Mesenchymal stem cell (in vitro differentiated cells and primary cell): ENCODE results near the gene PHF2.

Experiments used
- DNase-seq: peaks from one replicate; pipeline ENCODE4 v3.0.0-alpha.2; 2013
- H2AFZ ChIP-seq: one replicate; pipeline ENCODE4 v1.6.1; 2013; ENCODE audit warnings: low read depth, mild to moderate bottlenecking, control low read depth, inconsistent platforms, low read length, moderate library complexity
- H2AK5ac ChIP-seq: 2 replicates; pipeline ENCODE4 v1.6.1; 2013; ENCODE audit warnings: low read length, moderate library complexity, mild to moderate bottlenecking, inconsistent platforms; ENCODE audit not compliant: severe bottlenecking
- H2BK120ac ChIP-seq: one replicate; pipeline ENCODE4 v1.6.1; 2013; ENCODE audit warnings: low read depth, mild to moderate bottlenecking, inconsistent platforms, low read length, moderate library complexity
- H2BK12ac ChIP-seq, 2 experiments: one replicate each; pipeline ENCODE4 v1.6.1; 2013; ENCODE audit warnings: inconsistent platforms in 2 of 2, low read length in 2 of 2, mild to moderate bottlenecking in 2 of 2, moderate library complexity in 2 of 2, control low read depth in 1 of 2
- H2BK15ac ChIP-seq: one replicate; pipeline ENCODE4 v1.6.1; 2013; ENCODE audit warnings: mild to moderate bottlenecking, low read depth, inconsistent platforms; ENCODE audit not compliant: poor library complexity, severe bottlenecking
- H2BK5ac ChIP-seq: 2 replicates; pipeline ENCODE4 v1.6.1; 2013; ENCODE audit warnings: low read depth, mild to moderate bottlenecking, low read length, control low read depth, inconsistent platforms; ENCODE audit not compliant: poor library complexity, severe bottlenecking
- H3K14ac ChIP-seq, 2 experiments: one replicate each; pipeline ENCODE4 v1.6.1; 2013; ENCODE audit warnings: inconsistent platforms in 2 of 2, low read length in 2 of 2, control low read depth in 1 of 2, mild to moderate bottlenecking in 1 of 2, moderate library complexity in 1 of 2
- H3K18ac ChIP-seq, 2 experiments: one replicate each; pipeline ENCODE4 v1.6.1; 2013; ENCODE audit warnings: inconsistent platforms in 2 of 2, low read length in 2 of 2, control low read depth in 1 of 2, low read depth in 1 of 2, mild to moderate bottlenecking in 1 of 2
- H3K23ac ChIP-seq, 2 experiments: one replicate each; pipeline ENCODE4 v1.6.1; 2013; ENCODE audit warnings: inconsistent platforms in 2 of 2, low read length in 2 of 2, mild to moderate bottlenecking in 2 of 2, moderate library complexity in 2 of 2, control low read depth in 1 of 2
- H3K27ac ChIP-seq: 2 replicates; pipeline ENCODE4 v1.5.1; 2013; ENCODE audit warnings: mild to moderate bottlenecking, moderate library complexity, low read length, control low read depth, inconsistent platforms; ENCODE audit not compliant: poor library complexity, severe bottlenecking
- H3K27me3 ChIP-seq, 2 experiments: 2 replicates each; pipeline versions ENCODE4 v1.6.1 to v1.7.0; 2013; ENCODE audit warnings: low read length in 2 of 2, mild to moderate bottlenecking in 2 of 2, moderate library complexity in 2 of 2, control low read depth in 1 of 2, inconsistent platforms in 1 of 2; ENCODE audit not compliant: control insufficient read depth in 1 of 2, insufficient read depth in 1 of 2
- H3K36me3 ChIP-seq, 2 experiments: 2 replicates each; pipeline versions ENCODE4 v1.6.1 to v1.7.0; 2013; ENCODE audit warnings: low read length in 2 of 2, control low read depth in 1 of 2, inconsistent platforms in 1 of 2, low read depth in 1 of 2, mild to moderate bottlenecking in 1 of 2; ENCODE audit not compliant: insufficient read depth in 2 of 2, control insufficient read depth in 1 of 2
- H3K4ac ChIP-seq, 2 experiments: one replicate each; pipeline ENCODE4 v1.6.1; 2013; ENCODE audit warnings: inconsistent platforms in 2 of 2, low read length in 2 of 2, mild to moderate bottlenecking in 2 of 2, moderate library complexity in 2 of 2, control low read depth in 1 of 2, low read depth in 1 of 2
- H3K4me1 ChIP-seq: 2 replicates; pipeline ENCODE4 v1.6.1; 2013; ENCODE audit warnings: low read depth, low read length, control low read depth; ENCODE audit not compliant: control insufficient read depth, insufficient read depth
- H3K4me2 ChIP-seq: 2 replicates; pipeline ENCODE4 v1.6.1; 2013; ENCODE audit warnings: low read length, mild to moderate bottlenecking, inconsistent platforms; ENCODE audit not compliant: poor library complexity, severe bottlenecking
- H3K4me3 ChIP-seq, 2 experiments: 2 replicates each; pipeline versions ENCODE4 v1.5.1 to v1.7.0; 2013; ENCODE audit warnings: low read length in 2 of 2, mild to moderate bottlenecking in 2 of 2, control low read depth in 1 of 2, low read depth in 1 of 2; ENCODE audit not compliant: insufficient read depth in 1 of 2
- H3K79me1 ChIP-seq: replicated peaks from 2 replicates; pipeline ENCODE4 v1.6.1; 2013; ENCODE audit warnings: mild to moderate bottlenecking, control low read depth, low read length, inconsistent platforms; ENCODE audit not compliant: poor library complexity, severe bottlenecking
- H3K9ac ChIP-seq: 2 replicates; pipeline ENCODE4 v1.7.0; 2013; ENCODE audit warnings: mild to moderate bottlenecking, low read length, moderate library complexity
- H3K9me3 ChIP-seq: 2 replicates; pipeline ENCODE4 v1.7.0; 2013; ENCODE audit warnings: mild to moderate bottlenecking, low read length; ENCODE audit not compliant: control insufficient read depth
- H4K8ac ChIP-seq: one replicate; pipeline ENCODE4 v1.6.1; 2013; ENCODE audit warnings: inconsistent platforms, mild to moderate bottlenecking, low read length, moderate library complexity
- H4K91ac ChIP-seq: one replicate; pipeline ENCODE4 v1.6.1; 2013; ENCODE audit warnings: mild to moderate bottlenecking, low read length, inconsistent platforms
- WGBS: methylation state at CpG from one replicate; pipeline ENCODE4 v1.1.7; 2013; ENCODE audit warnings: mixed read lengths; 5-methylcytosine and 5-hydroxymethylcytosine counted together

Gene PHF2

GRCh38 chr9:93710370-93710723 is 134.0 kb downstream of the PHF2 start:
- Histone ChIP-seq H3K18ac (no peak overlapping the region), H3K9me3 (peaks cover 12% of the 10 kb centered on the region), H3K14ac (no peak overlapping the region), H2BK12ac (no peak overlapping the region), H3K23ac (no peak overlapping the region), H4K91ac (no peak overlapping the region), H3K79me1 (no peaks in the 10 kb centered on the region), H2AFZ (no peak overlapping the region), H3K27ac (no peak overlapping the region), H3K36me3 (no peaks in the 10 kb centered on the region), H2AK5ac (no peak overlapping the region), H2BK5ac (no peak overlapping the region), H4K8ac (no peak overlapping the region), H3K4ac (no peak overlapping the region), H3K27me3 (no peaks in the 10 kb centered on the region), H3K9ac (no peak overlapping the region), H2BK15ac (no peak overlapping the region), H3K4me3 (no peak overlapping the region), H3K4me2 (no peak overlapping the region), H2BK120ac (no peak overlapping the region), H3K4me1 (no peaks in the 10 kb centered on the region)
- 92% methylated on average over 4 of the region's 6 CpGs for WGBS
- no peak for DNase-seq

DNA sequence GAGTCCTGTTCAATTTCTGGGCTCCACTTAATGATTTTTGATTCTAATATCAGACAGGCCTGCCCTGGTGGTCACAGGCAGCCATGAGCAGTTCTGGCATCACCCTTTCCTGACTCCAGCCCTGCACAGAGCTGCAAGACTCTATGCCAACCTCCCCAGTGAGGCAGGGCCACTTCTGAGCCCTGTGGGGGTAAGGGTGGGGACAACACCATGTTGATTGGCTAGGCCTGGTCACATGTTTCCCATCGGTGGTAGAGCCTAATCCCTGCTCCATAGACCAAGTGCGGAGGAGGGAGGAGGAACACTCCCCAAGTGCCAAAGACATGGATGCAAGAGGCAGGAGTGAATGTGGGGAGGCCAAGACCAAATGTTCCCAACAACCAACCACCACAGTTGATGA is 134.6 kb downstream of the PHF2 start:
- Histone ChIP-seq H3K9me3 (peaks cover 18% of the 10 kb centered on the region), H2BK12ac (no peak overlapping the region), H3K4me3 (no peak overlapping the region), H3K4me2 (no peak overlapping the region), H2BK15ac (no peak overlapping the region), H3K23ac (no peak overlapping the region), H3K9ac (no peak overlapping the region), H3K4me1 (no peaks in the 10 kb centered on the region), H4K91ac (no peak overlapping the region), H2BK120ac (no peak overlapping the region), H3K36me3 (no peaks in the 10 kb centered on the region), H3K18ac (no peak overlapping the region), H3K27ac (no peak overlapping the region), H2BK5ac (no peak overlapping the region), H4K8ac (no peak overlapping the region), H3K79me1 (no peaks in the 10 kb centered on the region), H3K14ac (no peak overlapping the region), H3K27me3 (no peaks in the 10 kb centered on the region), H2AK5ac (no peak overlapping the region), H3K4ac (no peak overlapping the region), H2AFZ (no peak overlapping the region)
- 91% methylated on average over 2 of the region's 2 CpGs for WGBS
- DNase-seq: no peak

DNA sequence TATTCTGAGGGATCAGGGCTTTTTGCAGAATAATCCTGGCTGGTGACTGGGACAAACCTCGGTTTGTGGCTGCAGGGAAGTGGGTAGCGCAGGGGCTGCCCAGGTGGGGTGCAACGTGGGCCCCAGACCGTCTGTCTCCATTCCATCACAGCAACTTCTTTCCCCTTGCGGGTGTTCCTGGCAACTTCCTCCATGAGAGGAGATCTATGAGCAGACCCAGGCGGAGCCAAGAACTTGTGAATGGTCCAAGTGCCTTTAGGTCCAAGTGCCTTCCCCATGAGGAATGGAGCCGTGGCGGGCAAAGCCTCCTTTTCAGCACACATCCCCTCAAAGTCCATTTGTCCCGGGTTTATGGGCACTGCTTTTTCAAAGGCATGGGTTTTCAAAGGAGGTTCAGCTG is 136.5 kb downstream of the PHF2 start:
- no peaks in the 10 kb centered on the region for H3K36me3 ChIP-seq
- H2BK120ac ChIP-seq: no peak overlapping the region
- H3K4me1 ChIP-seq: no peaks in the 10 kb centered on the region
- H3K27ac ChIP-seq: no peak overlapping the region
- no peak overlapping the region for H2BK12ac ChIP-seq
- DNase-seq: no peak
- no peak overlapping the region for H2BK5ac ChIP-seq
- peaks cover 31% of the 10 kb centered on the region for H3K9me3 ChIP-seq
- H3K27me3 ChIP-seq: no peaks in the 10 kb centered on the region
- no peak overlapping the region for H3K4me3 ChIP-seq
- H4K91ac ChIP-seq: no peak overlapping the region
- H2AFZ ChIP-seq: no peak overlapping the region
- no peak overlapping the region for H2AK5ac ChIP-seq
- H3K79me1 ChIP-seq: no peaks in the 10 kb centered on the region
- no peak overlapping the region for H3K23ac ChIP-seq
- H4K8ac ChIP-seq: no peak overlapping the region
- WGBS: 89% methylated on average over 9 of the region's 9 CpGs
- H3K4ac ChIP-seq: no peak overlapping the region
- no peak overlapping the region for H3K4me2 ChIP-seq
- H3K14ac ChIP-seq: no peak overlapping the region
- H3K9ac ChIP-seq: no peak overlapping the region
- H2BK15ac ChIP-seq: no peak overlapping the region
- no peak overlapping the region for H3K18ac ChIP-seq

GRCh38 chr9:93713716-93714115 is 137.3 kb downstream of the PHF2 start:
- Histone ChIP-seq H3K14ac (no peak overlapping the region), H2BK12ac (no peak overlapping the region), H3K23ac (no peak overlapping the region), H3K9me3 (peaks cover 31% of the 10 kb centered on the region), H3K4me1 (no peaks in the 10 kb centered on the region), H3K18ac (no peak overlapping the region), H2BK5ac (no peak overlapping the region), H3K27me3 (no peaks in the 10 kb centered on the region), H2BK120ac (no peak overlapping the region), H3K36me3 (no peaks in the 10 kb centered on the region), H3K4ac (no peak overlapping the region), H3K27ac (no peak overlapping the region), H3K9ac (no peak overlapping the region), H4K8ac (no peak overlapping the region), H3K4me2 (no peak overlapping the region), H2AK5ac (no peak overlapping the region), H2AFZ (no peak overlapping the region), H3K79me1 (no peaks in the 10 kb centered on the region), H3K4me3 (no peak overlapping the region), H2BK15ac (no peak overlapping the region), H4K91ac (no peak overlapping the region)
- no peak for DNase-seq
- whole genome bisulfite sequencing: 87% methylated on average over 4 of the region's 4 CpGs
